Measurements from ENCODE around the gene GREB1L.

The GREB1L gene

GRCh38 chr18:21242141-21242779 is at the start of gene GREB1L:
GREB1L (plus strand) TSS chr18:21242232; CDS start chr18:21383519, 141,287 bp downstream.
- no peak for DNase-seq
- peaks cover 41% of the 10 kb centered on the region for H3K27me3 ChIP-seq (replicated peaks)
- no peak for TF ChIP-seq CTCF (IDR thresholded peaks at IDR 0.05; ENCODE audit: low read depth, low read length, missing control alignments)
- H3K36me3 ChIP-seq (replicated peaks) = no peaks in the 10 kb centered on the region
- H3K27ac ChIP-seq = no peak within 1 kb of the TSS
- H3K4me3 ChIP-seq (ENCODE audit: low read depth, low read length) = peak within 1 kb of the TSS; percentile 46
- in situ Hi-C loops (cut with HindIII; ENCODE audit: low pct_ligation_motif_present, low sequenced_read_pairs) = no loop called here

GRCh38 chr18:21192308-21192624 is 49.8 kb upstream of the GREB1L start:
- Histone ChIP-seq H3K36me3 (replicated peaks) (no peaks in the 10 kb centered on the region), H3K27ac (no peak overlapping the region), H3K27me3 (replicated peaks) (no peaks in the 10 kb centered on the region), H3K4me3 (ENCODE audit: low read depth, low read length) (no peak overlapping the region)
- no peak for TF ChIP-seq CTCF (IDR thresholded peaks at IDR 0.05; ENCODE audit: low read depth, low read length, missing control alignments)
- in situ Hi-C loops (cut with HindIII; ENCODE audit: low pct_ligation_motif_present, low sequenced_read_pairs) = no loop called here
- no peak for DNase-seq

DNA sequence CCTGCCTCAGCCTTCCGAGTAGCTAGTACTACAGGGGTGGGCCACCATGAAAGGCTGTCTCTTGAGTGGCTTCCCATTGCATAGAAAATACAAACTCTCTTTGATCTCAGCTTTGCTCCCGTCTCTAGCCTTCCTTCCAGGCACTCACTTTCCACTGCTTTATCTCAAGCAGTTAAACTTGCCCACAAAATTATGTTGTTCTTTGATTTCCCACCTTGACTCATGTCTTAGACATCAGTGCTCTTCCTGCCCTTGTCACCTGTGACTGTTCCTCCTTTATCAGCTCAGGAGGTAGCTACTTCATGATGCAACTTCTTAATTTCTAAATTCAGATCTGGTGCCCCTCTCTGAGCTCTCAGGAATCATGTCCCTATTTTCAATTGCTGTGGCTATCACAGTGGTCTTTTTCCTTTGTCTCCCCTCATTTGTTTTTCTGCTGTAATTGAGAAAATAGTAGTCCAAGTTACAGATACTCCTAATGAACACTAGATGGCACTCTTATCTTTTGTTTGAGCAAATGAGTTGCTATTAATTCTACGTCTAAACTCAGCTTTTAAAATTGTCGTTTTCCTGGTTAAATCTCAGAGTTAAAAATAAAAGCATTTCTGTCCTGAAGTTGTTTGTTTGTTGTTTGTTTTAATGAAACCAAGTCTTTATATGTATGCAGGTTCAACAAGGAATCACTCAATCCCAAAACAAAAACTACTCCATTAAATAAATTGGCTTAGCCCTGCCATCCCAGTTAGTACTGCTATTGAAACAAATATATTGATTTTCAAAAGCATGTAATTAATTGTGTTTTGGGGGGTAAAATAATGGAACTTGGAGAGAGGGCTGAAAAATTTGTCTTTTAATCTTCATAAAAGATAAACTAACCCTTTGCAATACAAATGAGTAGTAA is 46.9 kb upstream of the GREB1L start:
- H3K27ac ChIP-seq = no peak overlapping the region
- in situ Hi-C loops (cut with HindIII; ENCODE audit: low pct_ligation_motif_present, low sequenced_read_pairs) = no loop called here
- no peaks in the 10 kb centered on the region for H3K27me3 ChIP-seq (replicated peaks)
- no peaks in the 10 kb centered on the region for H3K36me3 ChIP-seq (replicated peaks)
- DNase-seq = no peak
- TF ChIP-seq CTCF (IDR thresholded peaks at IDR 0.05; ENCODE audit: low read depth, low read length, missing control alignments) = peak; percentile 32
- no peak overlapping the region for H3K4me3 ChIP-seq (ENCODE audit: low read depth, low read length)

GRCh38 chr18:21196426-21196825 is 45.6 kb upstream of the GREB1L start:
- TF ChIP-seq CTCF (IDR thresholded peaks at IDR 0.05; ENCODE audit: low read depth, low read length, missing control alignments) = no peak
- DNase-seq = no peak
- no peaks in the 10 kb centered on the region for H3K36me3 ChIP-seq (replicated peaks)
- H3K27ac ChIP-seq = no peak overlapping the region
- no peak overlapping the region for H3K4me3 ChIP-seq (ENCODE audit: low read depth, low read length)
- no peaks in the 10 kb centered on the region for H3K27me3 ChIP-seq (replicated peaks)
- in situ Hi-C loops (cut with HindIII; ENCODE audit: low pct_ligation_motif_present, low sequenced_read_pairs) = no loop called here

DNA sequence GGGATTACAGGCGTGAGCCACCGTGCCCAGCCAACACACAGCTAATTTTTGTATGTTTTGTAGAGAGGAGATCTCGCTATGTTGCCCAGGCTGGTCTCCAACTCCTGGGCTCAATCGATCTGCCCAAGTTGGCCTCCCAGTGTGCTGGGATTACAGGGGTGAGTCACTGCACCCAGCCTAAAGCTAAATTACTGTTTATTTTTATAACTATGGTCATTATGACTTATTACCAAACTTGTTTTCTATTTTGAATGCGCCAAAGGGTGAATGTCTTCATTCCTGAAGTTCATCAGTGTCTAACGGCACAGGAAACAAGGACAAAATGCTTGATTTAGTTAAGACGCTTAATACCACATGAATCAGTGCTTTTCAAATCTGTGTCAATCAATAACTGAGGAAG is 38.9 kb upstream of the GREB1L start:
- Histone ChIP-seq H3K27ac (no peak overlapping the region), H3K4me3 (ENCODE audit: low read depth, low read length) (no peak overlapping the region), H3K36me3 (replicated peaks) (no peaks in the 10 kb centered on the region), H3K27me3 (replicated peaks) (no peaks in the 10 kb centered on the region)
- TF ChIP-seq CTCF (IDR thresholded peaks at IDR 0.05; ENCODE audit: low read depth, low read length, missing control alignments) = no peak
- in situ Hi-C loops (cut with HindIII; ENCODE audit: low pct_ligation_motif_present, low sequenced_read_pairs) = no loop called here
- DNase-seq = no peak

All from brain microvascular endothelial cell (primary cell).